GM12892 (cell line): ENCODE results near the gene RTN4RL2.

Experiments used
- POLR2A ChIP-seq: IDR thresholded peaks from 2 replicates; pipeline ENCODE4 v1.6.1; 2011; ENCODE audit warnings: low read depth, low read length, control low read depth
- POLR2AphosphoS5 ChIP-seq: IDR thresholded peaks from 2 replicates; pipeline ENCODE4 v1.6.1; 2011; ENCODE audit warnings: low read depth, low read length, control low read depth

DNA sequence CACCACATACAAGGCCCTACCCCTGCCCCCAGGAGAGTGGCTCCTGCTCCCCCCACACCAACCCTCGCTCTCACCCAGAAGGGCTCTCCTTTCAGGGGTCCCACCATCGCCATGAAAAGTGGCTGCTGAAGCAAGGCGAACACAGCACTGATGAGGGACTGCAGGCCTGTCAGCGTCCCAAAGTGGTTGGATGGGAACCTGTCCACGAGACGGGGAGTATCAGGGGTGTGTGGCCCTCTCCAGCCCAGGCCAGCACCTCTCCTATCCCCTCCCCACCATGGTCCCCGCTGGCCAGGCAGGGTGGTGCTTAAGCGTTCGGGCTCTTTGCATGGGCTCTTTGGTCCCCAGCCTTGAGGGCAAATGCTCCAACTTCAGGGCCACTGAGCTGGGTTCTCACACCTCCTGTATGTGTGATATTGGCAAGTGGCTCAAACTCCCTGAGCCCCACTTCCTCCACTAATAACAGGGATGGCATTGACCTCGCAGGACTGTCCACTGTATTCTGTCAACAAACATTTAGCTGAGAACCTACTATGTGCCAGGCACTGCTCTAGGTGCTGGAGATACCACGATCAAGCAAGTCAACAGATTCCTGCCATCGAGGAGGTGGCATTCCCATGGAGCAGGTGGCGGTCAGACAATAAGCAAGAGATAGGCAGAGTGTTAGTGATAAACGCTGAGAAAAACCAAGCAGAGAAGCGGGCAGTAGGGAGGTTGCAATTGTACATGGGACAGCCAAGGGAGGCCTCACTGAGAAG is 26.9 kb downstream of the RTN4RL2 start:
- TF ChIP-seq POLR2A = no peak
- no peak for TF ChIP-seq POLR2AphosphoS5
